ENCODE measurements around the gene CREBL2.

DNA sequence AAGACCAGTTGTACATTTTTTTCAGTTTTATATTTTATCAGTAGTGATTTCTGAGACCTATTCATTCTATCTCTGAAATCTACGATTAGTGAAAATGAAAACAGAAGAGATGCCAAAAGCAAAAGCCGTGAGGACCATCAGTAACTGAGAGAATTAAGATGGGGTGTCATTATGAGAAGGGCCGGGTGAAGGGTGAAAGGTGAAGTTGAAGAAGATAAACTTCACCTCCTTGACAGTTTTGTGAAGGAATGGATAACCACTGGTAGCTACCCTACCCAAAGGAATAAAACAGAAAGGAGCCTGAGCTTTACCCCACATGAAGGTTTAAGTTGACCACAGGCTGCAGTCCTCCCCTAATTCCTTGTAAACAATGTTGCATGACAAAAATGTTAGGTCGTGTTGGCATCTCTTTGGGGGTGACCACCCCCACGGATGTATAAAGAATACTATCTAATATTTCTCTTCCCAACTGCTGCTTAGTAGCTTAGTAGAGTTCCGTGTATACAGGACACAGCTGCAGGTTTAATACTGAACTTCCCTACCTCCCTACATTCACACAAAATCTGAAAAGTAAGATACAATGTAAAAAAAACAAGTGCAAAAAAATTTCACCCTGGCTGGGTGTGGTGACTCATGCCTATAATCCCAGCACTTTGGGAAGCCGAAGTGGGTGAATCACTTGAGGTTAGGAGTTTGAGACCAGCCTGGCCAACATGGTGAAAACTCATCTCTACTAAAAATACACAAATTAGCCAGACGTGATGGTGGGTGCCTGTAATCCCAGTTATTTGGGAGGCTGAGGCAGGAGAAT, 60.4 kb downstream of the CREBL2 start:
- no peak for TF ChIP-seq EP300 (IDR thresholded peaks at IDR 0.05)
- TF ChIP-seq, protein P1, sequence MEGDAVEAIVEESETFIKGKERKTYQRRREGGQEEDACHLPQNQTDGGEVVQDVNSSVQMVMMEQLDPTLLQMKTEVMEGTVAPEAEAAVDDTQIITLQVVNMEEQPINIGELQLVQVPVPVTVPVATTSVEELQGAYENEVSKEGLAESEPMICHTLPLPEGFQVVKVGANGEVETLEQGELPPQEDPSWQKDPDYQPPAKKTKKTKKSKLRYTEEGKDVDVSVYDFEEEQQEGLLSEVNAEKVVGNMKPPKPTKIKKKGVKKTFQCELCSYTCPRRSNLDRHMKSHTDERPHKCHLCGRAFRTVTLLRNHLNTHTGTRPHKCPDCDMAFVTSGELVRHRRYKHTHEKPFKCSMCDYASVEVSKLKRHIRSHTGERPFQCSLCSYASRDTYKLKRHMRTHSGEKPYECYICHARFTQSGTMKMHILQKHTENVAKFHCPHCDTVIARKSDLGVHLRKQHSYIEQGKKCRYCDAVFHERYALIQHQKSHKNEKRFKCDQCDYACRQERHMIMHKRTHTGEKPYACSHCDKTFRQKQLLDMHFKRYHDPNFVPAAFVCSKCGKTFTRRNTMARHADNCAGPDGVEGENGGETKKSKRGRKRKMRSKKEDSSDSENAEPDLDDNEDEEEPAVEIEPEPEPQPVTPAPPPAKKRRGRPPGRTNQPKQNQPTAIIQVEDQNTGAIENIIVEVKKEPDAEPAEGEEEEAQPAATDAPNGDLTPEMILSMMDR (IDR thresholded peaks at IDR 0.05): no peak
